Endothelial cell of umbilical vein (primary cell): Measurements from ENCODE around the gene FURIN.

Experiments
- EZH2 ChIP-seq: IDR thresholded peaks from 2 replicates; pipeline ENCODE4 v1.6.1; 2012; ENCODE audit warnings: borderline replicate concordance, low read depth, mild to moderate bottlenecking, moderate library complexity, low read length, inconsistent platforms; ENCODE audit not compliant: severe bottlenecking
- JUN ChIP-seq: IDR thresholded peaks from 2 replicates; pipeline ENCODE4 v1.6.1; 2011; ENCODE audit warnings: borderline replicate concordance, low read depth; ENCODE audit not compliant: insufficient read length, insufficient read depth
- MYC ChIP-seq: IDR thresholded peaks from one replicate; pipeline ENCODE4 v1.6.1; 2011; ENCODE audit warnings: mild to moderate bottlenecking, low read depth, low read length
- POLR2A ChIP-seq: IDR thresholded peaks from 2 replicates; pipeline ENCODE4 v1.6.1; 2012; ENCODE audit warnings: low read depth, mild to moderate bottlenecking, control low read depth, low read length
- POLR2AphosphoS5 ChIP-seq: IDR thresholded peaks from 2 replicates; pipeline ENCODE4 v1.6.1; 2012; ENCODE audit warnings: low read depth, mild to moderate bottlenecking, control low read depth, low read length, moderate library complexity; ENCODE audit not compliant: insufficient read depth
- TF ChIP-seq, protein P1 (sequence below): IDR thresholded peaks from 2 replicates; pipeline ENCODE4 v1.6.1; 2011; ENCODE audit not compliant: insufficient read depth, insufficient read length
- TF ChIP-seq, protein P2 (sequence below), 2 donors: IDR thresholded peaks; 1 replicate in 1 of 2; 2 replicates in 1 of 2; pipeline ENCODE4 v1.5.1; 2011; ENCODE audit warnings: low read length in 2 of 2, mild to moderate bottlenecking in 2 of 2, moderate library complexity in 2 of 2, control low read depth in 1 of 2, inconsistent platforms in 1 of 2, low read depth in 1 of 2; ENCODE audit not compliant: insufficient read depth in 1 of 2; ENCODE audit errors: extremely low read depth in 1 of 2

DNA sequence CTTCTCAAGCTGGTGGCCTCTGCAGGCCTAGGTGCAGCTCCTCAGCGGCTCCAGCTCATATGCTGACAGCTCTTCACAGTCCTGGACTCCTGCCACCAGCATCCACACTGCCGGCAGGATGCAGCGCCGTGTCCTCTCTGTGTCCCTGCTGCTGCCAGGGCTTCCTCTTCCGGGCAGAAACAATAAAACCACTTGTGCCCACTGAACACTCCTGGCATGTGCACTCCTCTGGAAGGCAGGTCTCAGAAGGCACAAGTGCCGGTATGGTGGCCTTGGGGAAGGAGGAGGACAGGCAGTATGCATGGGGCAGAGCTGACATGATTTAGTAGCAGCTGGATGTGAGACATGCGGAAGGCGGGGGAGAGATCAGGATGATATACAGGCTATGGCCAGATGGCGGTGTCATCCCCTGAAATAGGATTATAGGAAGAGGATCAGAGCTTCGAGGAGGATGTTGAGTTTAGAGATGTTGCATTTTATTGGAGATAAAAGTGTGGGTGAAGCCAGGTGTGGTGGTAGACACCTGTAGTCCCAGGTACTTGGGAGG lies 27.3 kb downstream of the FURIN start:
- TF ChIP-seq POLR2A, result no peak
- TF ChIP-seq, protein P1, sequence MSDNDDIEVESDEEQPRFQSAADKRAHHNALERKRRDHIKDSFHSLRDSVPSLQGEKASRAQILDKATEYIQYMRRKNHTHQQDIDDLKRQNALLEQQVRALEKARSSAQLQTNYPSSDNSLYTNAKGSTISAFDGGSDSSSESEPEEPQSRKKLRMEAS, result no peak
- TF ChIP-seq, protein P2, sequence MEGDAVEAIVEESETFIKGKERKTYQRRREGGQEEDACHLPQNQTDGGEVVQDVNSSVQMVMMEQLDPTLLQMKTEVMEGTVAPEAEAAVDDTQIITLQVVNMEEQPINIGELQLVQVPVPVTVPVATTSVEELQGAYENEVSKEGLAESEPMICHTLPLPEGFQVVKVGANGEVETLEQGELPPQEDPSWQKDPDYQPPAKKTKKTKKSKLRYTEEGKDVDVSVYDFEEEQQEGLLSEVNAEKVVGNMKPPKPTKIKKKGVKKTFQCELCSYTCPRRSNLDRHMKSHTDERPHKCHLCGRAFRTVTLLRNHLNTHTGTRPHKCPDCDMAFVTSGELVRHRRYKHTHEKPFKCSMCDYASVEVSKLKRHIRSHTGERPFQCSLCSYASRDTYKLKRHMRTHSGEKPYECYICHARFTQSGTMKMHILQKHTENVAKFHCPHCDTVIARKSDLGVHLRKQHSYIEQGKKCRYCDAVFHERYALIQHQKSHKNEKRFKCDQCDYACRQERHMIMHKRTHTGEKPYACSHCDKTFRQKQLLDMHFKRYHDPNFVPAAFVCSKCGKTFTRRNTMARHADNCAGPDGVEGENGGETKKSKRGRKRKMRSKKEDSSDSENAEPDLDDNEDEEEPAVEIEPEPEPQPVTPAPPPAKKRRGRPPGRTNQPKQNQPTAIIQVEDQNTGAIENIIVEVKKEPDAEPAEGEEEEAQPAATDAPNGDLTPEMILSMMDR (IDR thresholded peaks at IDR 0.05; ENCODE audit: extremely low read depth in 1 of 2, insufficient read depth in 1 of 2, low read depth in 1 of 2, low read length in 2 of 2), result no peak
- no peak for TF ChIP-seq POLR2AphosphoS5
- TF ChIP-seq MYC, result no peak
- no peak for TF ChIP-seq JUN
- no peak for TF ChIP-seq EZH2
